ENCODE data around the gene GMDS. TPM values are rescaled to one million over a fixed set of nuclear protein-coding genes. Genes with fewer than 3 reads are reported as not detected.

Gene GMDS
- total and polyA plus RNA-seq, 2 experiments from 2014 or later, result 30.1 to 36.5 TPM

DNA sequence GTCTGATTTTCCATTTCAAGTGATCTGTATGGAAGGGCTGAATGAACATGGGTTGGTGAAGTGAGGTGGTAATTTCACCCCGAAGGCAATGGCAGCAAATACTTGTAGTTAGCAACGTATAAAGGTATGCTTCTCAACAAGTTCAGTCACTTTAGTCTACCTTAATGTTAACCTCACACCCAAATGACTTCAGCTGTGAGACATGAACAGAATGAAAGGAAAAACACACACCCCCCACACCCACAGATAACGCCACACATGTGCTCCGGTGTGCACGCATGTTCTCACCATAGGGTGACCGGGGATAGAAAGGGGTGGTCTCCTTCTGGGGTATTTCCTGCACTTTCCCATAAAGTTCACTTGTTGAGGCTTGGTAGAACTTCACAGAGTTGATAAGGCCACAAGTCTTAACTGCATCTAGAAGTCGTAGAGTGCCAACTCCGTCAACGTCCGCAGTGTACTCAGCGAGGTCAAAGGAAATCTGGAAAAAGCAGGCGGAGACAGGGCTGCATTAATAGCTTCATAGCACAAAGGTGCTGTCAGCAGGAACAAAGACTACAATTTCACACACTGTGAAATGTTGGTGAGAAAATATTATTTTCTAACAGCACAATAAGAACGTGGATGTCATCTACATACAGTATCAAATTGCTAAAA is 284.8 kb downstream of the GMDS start:
- H3K9me2 ChIP-seq (ENCODE audit: insufficient read depth), result no peaks in the 10 kb centered on the region
- no peak overlapping the region for H2AFZ ChIP-seq
- Mint-ChIP-seq H3K27ac (no peak overlapping the region), H3K36me3 (ENCODE audit: low read depth) (no peaks in the 10 kb centered on the region), H3K9me3 (no peaks in the 10 kb centered on the region), H3K4me1 (peaks cover 8% of the 10 kb centered on the region; the same call in 2 of the 3 replicates), H3K4me3 (no peak overlapping the region), H3K27me3 (ENCODE audit: insufficient read depth, low read depth, poor library complexity) (no peaks in the 10 kb centered on the region)
- H3K4me1 ChIP-seq (ENCODE audit: insufficient read depth), result no peaks in the 10 kb centered on the region
- no peak for ATAC-seq
- no peak overlapping the region for H3K27ac ChIP-seq (ENCODE audit: low read depth)
- no peaks in the 10 kb centered on the region for H4K20me1 ChIP-seq (replicated peaks; ENCODE audit: insufficient read depth)
- H3K79me2 ChIP-seq (replicated peaks; ENCODE audit: insufficient read depth), result no peaks in the 10 kb centered on the region; the same call in 1 of the 2 replicates
- H3F3A ChIP-seq (replicated peaks; ENCODE audit: low read depth), result no peaks in the 10 kb centered on the region
- no peak overlapping the region for H3K4me2 ChIP-seq
- TF ChIP-seq, protein P1, sequence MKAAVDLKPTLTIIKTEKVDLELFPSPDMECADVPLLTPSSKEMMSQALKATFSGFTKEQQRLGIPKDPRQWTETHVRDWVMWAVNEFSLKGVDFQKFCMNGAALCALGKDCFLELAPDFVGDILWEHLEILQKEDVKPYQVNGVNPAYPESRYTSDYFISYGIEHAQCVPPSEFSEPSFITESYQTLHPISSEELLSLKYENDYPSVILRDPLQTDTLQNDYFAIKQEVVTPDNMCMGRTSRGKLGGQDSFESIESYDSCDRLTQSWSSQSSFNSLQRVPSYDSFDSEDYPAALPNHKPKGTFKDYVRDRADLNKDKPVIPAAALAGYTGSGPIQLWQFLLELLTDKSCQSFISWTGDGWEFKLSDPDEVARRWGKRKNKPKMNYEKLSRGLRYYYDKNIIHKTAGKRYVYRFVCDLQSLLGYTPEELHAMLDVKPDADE (IDR thresholded peaks at IDR 0.05), result no peak
- TF ChIP-seq ZNF114 (CRISPR knock-in tag; IDR thresholded peaks at IDR 0.05) (no peak), CREB1 (CRISPR knock-in tag; IDR thresholded peaks at IDR 0.05; ENCODE audit: low read depth) (no peak), ZNF331 (CRISPR knock-in tag; IDR thresholded peaks at IDR 0.05; ENCODE audit: low read depth) (no peak), EZH2 (IDR thresholded peaks at IDR 0.05; ENCODE audit: low read depth, unreplicated experiment) (no peak), JUNB (IDR thresholded peaks at IDR 0.05; ENCODE audit: unreplicated experiment) (no peak), STAT1 (IDR thresholded peaks at IDR 0.05; ENCODE audit: unreplicated experiment) (no peak), POLR2AphosphoS5 (IDR thresholded peaks at IDR 0.05; ENCODE audit: low read depth) (no peak), NANOG (IDR thresholded peaks at IDR 0.05; ENCODE audit: borderline replicate concordance) (no peak)
- TF ChIP-seq, protein P2, sequence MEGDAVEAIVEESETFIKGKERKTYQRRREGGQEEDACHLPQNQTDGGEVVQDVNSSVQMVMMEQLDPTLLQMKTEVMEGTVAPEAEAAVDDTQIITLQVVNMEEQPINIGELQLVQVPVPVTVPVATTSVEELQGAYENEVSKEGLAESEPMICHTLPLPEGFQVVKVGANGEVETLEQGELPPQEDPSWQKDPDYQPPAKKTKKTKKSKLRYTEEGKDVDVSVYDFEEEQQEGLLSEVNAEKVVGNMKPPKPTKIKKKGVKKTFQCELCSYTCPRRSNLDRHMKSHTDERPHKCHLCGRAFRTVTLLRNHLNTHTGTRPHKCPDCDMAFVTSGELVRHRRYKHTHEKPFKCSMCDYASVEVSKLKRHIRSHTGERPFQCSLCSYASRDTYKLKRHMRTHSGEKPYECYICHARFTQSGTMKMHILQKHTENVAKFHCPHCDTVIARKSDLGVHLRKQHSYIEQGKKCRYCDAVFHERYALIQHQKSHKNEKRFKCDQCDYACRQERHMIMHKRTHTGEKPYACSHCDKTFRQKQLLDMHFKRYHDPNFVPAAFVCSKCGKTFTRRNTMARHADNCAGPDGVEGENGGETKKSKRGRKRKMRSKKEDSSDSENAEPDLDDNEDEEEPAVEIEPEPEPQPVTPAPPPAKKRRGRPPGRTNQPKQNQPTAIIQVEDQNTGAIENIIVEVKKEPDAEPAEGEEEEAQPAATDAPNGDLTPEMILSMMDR (conservative IDR thresholded peaks at IDR 0.05; ENCODE audit: low read depth in 2 of 2), result no peak
- TF ChIP-seq, protein P3, sequence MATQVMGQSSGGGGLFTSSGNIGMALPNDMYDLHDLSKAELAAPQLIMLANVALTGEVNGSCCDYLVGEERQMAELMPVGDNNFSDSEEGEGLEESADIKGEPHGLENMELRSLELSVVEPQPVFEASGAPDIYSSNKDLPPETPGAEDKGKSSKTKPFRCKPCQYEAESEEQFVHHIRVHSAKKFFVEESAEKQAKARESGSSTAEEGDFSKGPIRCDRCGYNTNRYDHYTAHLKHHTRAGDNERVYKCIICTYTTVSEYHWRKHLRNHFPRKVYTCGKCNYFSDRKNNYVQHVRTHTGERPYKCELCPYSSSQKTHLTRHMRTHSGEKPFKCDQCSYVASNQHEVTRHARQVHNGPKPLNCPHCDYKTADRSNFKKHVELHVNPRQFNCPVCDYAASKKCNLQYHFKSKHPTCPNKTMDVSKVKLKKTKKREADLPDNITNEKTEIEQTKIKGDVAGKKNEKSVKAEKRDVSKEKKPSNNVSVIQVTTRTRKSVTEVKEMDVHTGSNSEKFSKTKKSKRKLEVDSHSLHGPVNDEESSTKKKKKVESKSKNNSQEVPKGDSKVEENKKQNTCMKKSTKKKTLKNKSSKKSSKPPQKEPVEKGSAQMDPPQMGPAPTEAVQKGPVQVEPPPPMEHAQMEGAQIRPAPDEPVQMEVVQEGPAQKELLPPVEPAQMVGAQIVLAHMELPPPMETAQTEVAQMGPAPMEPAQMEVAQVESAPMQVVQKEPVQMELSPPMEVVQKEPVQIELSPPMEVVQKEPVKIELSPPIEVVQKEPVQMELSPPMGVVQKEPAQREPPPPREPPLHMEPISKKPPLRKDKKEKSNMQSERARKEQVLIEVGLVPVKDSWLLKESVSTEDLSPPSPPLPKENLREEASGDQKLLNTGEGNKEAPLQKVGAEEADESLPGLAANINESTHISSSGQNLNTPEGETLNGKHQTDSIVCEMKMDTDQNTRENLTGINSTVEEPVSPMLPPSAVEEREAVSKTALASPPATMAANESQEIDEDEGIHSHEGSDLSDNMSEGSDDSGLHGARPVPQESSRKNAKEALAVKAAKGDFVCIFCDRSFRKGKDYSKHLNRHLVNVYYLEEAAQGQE (IDR thresholded peaks at IDR 0.05; ENCODE audit: unreplicated experiment), result no peak
- TF ChIP-seq, protein P4, sequence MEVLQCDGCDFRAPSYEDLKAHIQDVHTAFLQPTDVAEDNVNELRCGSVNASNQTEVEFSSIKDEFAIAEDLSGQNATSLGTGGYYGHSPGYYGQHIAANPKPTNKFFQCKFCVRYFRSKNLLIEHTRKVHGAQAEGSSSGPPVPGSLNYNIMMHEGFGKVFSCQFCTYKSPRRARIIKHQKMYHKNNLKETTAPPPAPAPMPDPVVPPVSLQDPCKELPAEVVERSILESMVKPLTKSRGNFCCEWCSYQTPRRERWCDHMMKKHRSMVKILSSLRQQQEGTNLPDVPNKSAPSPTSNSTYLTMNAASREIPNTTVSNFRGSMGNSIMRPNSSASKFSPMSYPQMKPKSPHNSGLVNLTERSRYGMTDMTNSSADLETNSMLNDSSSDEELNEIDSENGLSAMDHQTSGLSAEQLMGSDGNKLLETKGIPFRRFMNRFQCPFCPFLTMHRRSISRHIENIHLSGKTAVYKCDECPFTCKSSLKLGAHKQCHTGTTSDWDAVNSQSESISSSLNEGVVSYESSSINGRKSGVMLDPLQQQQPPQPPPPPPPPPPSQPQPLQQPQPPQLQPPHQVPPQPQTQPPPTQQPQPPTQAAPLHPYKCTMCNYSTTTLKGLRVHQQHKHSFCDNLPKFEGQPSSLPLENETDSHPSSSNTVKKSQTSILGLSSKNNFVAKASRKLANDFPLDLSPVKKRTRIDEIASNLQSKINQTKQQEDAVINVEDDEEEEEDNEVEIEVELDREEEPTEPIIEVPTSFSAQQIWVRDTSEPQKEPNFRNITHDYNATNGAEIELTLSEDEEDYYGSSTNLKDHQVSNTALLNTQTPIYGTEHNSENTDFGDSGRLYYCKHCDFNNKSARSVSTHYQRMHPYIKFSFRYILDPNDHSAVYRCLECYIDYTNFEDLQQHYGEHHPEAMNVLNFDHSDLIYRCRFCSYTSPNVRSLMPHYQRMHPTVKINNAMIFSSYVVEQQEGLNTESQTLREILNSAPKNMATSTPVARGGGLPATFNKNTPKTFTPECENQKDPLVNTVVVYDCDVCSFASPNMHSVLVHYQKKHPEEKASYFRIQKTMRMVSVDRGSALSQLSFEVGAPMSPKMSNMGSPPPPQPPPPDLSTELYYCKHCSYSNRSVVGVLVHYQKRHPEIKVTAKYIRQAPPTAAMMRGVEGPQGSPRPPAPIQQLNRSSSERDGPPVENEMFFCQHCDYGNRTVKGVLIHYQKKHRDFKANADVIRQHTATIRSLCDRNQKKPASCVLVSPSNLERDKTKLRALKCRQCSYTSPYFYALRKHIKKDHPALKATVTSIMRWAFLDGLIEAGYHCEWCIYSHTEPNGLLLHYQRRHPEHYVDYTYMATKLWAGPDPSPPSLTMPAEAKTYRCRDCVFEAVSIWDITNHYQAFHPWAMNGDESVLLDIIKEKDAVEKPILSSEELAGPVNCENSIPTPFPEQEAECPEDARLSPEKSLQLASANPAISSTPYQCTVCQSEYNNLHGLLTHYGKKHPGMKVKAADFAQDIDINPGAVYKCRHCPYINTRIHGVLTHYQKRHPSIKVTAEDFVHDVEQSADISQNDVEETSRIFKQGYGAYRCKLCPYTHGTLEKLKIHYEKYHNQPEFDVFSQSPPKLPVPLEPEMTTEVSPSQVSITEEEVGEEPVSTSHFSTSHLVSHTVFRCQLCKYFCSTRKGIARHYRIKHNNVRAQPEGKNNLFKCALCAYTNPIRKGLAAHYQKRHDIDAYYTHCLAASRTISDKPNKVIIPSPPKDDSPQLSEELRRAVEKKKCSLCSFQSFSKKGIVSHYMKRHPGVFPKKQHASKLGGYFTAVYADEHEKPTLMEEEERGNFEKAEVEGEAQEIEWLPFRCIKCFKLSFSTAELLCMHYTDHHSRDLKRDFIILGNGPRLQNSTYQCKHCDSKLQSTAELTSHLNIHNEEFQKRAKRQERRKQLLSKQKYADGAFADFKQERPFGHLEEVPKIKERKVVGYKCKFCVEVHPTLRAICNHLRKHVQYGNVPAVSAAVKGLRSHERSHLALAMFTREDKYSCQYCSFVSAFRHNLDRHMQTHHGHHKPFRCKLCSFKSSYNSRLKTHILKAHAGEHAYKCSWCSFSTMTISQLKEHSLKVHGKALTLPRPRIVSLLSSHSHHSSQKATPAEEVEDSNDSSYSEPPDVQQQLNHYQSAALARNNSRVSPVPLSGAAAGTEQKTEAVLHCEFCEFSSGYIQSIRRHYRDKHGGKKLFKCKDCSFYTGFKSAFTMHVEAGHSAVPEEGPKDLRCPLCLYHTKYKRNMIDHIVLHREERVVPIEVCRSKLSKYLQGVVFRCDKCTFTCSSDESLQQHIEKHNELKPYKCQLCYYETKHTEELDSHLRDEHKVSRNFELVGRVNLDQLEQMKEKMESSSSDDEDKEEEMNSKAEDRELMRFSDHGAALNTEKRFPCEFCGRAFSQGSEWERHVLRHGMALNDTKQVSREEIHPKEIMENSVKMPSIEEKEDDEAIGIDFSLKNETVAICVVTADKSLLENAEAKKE (CRISPR knock-in tag; IDR thresholded peaks at IDR 0.05), result no peak
- H3K36me3 ChIP-seq (ENCODE audit: insufficient read depth), result no peaks in the 10 kb centered on the region
- H3K4me3 ChIP-seq, result no peak overlapping the region
- no peaks in the 10 kb centered on the region for H3K27me3 ChIP-seq (ENCODE audit: insufficient read depth)
- no peak for DNase-seq (ENCODE audit: low spot score)
